Fibroblast of lung (primary cell): Measurements from ENCODE around the gene RSPH3. TPM values are rescaled to one million over a fixed set of nuclear protein-coding genes. Genes with fewer than 3 reads are reported as not detected.

Source experiments
- DNase-seq, 2 donors: peaks; one replicate each; pipeline versions ENCODE4 v3.0.0 to v3.0.0-alpha.2; 2010; ENCODE audit warnings: low read depth in 2 of 2
- H2AFZ ChIP-seq: 2 replicates; pipeline ENCODE4 v1.5.1; 2012; ENCODE audit warnings: low read length, control low read depth, inconsistent platforms
- H3K27ac ChIP-seq: 2 replicates; pipeline ENCODE4 v1.5.1; 2011; ENCODE audit warnings: low read length, control low read depth; ENCODE audit not compliant: insufficient read depth
- H3K27me3 ChIP-seq: 2 replicates; pipeline ENCODE4 v1.5.1; 2011; ENCODE audit warnings: mild to moderate bottlenecking, low read length; ENCODE audit not compliant: control insufficient read depth, insufficient read depth
- H3K36me3 ChIP-seq: 2 replicates; pipeline ENCODE4 v1.5.1; 2011; ENCODE audit warnings: low read length; ENCODE audit not compliant: control insufficient read depth, insufficient read depth
- H3K4me1 ChIP-seq: 2 replicates; pipeline ENCODE4 v1.5.1; 2011; ENCODE audit warnings: low read length; ENCODE audit not compliant: control insufficient read depth, insufficient read depth; ENCODE audit errors: extremely low read depth
- H3K4me2 ChIP-seq: 2 replicates; pipeline ENCODE4 v1.5.1; 2011; ENCODE audit warnings: low read length, control low read depth; ENCODE audit not compliant: insufficient read depth; ENCODE audit errors: extremely low read depth
- H3K4me3 ChIP-seq, 4 experiments: fragments of 200-600 bp in 1 of 4; sonication (generic) in 1 of 4; replicated peaks in 1 of 4; 2 replicates each; pipeline ENCODE4 v1.5.1; 2011 to 2016; ENCODE audit warnings: low read length in 4 of 4, low read depth in 3 of 4, mild to moderate bottlenecking in 3 of 4, control low read depth in 2 of 4, inconsistent platforms in 1 of 4, mixed read lengths in 1 of 4; ENCODE audit not compliant: insufficient read depth in 1 of 4; ENCODE audit errors: control extremely low read depth in 1 of 4
- H3K79me2 ChIP-seq: 2 replicates; pipeline ENCODE4 v1.5.1; 2012; ENCODE audit warnings: mild to moderate bottlenecking, low read length, inconsistent platforms; ENCODE audit not compliant: control insufficient read depth, insufficient read depth
- H3K9ac ChIP-seq: 2 replicates; pipeline ENCODE4 v1.5.1; 2011; ENCODE audit warnings: mild to moderate bottlenecking, low read length, control low read depth; ENCODE audit not compliant: insufficient read depth
- H3K9me3 ChIP-seq: 2 replicates; pipeline ENCODE4 v1.5.1; 2012; ENCODE audit warnings: low read depth, low read length; ENCODE audit not compliant: control insufficient read depth, insufficient read depth
- H4K20me1 ChIP-seq: 2 replicates; pipeline ENCODE4 v1.5.1; 2011; ENCODE audit warnings: low read length; ENCODE audit not compliant: control insufficient read depth, insufficient read depth; ENCODE audit errors: extremely low read depth
- EZH2 ChIP-seq: IDR thresholded peaks from 2 replicates; pipeline ENCODE4 v1.5.1; 2012; ENCODE audit warnings: low read length, control low read depth, mild to moderate bottlenecking; ENCODE audit errors: missing control alignments
- polyA plus RNA-seq, 2 donors: library from polyadenylated mRNA; depleted of rRNA in 1 of 2; stranded (reverse) in 1 of 2; unstranded in 1 of 2; fragments of >200 nt; gene quantifications; 2 replicates each; pipeline ENCODE4 v1.2.1, GENCODE V29; 2011 to 2012; ENCODE audit warnings: missing spikeins in 1 of 2
- total RNA-seq: library from RNA; depleted of rRNA; stranded (reverse); fragments of >200 nt; gene quantifications from 2 replicates; pipeline ENCODE4 v1.2.1, GENCODE V29; 2014
- TF ChIP-seq, protein P1 (sequence below), 2 donors: IDR thresholded peaks in 1 of 2; conservative IDR thresholded peaks in 1 of 2; 1 replicate in 1 of 2; 2 replicates in 1 of 2; pipeline ENCODE4 v1.5.1; 2011 to 2012; ENCODE audit warnings: low read length in 2 of 2, control low read depth in 1 of 2, inconsistent platforms in 1 of 2, low read depth in 1 of 2, mild to moderate bottlenecking in 1 of 2

The RSPH3 gene
- total and polyA plus RNA-seq, 2 donors (not counting 1 experiment from before 2014, with no cell fraction given) = 2.3 to 5.9 TPM

DNA sequence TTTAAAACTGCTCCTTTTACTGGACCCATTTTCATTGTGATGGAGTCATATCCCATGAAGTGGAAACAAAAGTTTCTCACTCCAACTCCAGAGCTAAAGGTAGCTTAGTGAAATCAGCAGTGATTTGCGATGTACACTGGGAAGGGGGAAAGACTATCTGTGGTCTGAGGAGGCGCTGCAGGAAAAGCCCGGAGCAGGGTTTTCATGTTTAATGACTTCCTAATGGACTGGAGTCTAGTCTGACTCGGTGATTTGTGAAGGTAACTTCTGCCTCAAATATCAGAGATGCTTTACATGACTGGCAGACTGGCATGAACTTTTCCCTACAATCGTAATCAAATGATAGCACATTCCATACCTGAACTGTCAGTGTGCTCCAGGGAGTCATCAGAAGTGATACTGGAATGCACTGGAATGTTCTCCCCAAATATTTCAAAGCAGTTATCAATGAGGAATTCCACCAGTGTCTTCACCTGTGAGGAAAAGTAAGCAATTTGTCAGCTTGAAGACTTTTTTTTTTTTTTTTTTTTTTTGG is 37.8 kb upstream of the RSPH3 start:
- Histone ChIP-seq H3K9ac (no peak overlapping the region), H3K4me3 (no peak overlapping the region)
- TF ChIP-seq, protein P1, sequence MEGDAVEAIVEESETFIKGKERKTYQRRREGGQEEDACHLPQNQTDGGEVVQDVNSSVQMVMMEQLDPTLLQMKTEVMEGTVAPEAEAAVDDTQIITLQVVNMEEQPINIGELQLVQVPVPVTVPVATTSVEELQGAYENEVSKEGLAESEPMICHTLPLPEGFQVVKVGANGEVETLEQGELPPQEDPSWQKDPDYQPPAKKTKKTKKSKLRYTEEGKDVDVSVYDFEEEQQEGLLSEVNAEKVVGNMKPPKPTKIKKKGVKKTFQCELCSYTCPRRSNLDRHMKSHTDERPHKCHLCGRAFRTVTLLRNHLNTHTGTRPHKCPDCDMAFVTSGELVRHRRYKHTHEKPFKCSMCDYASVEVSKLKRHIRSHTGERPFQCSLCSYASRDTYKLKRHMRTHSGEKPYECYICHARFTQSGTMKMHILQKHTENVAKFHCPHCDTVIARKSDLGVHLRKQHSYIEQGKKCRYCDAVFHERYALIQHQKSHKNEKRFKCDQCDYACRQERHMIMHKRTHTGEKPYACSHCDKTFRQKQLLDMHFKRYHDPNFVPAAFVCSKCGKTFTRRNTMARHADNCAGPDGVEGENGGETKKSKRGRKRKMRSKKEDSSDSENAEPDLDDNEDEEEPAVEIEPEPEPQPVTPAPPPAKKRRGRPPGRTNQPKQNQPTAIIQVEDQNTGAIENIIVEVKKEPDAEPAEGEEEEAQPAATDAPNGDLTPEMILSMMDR (conservative IDR thresholded peaks at IDR 0.05 in 1 of 2, IDR thresholded peaks at IDR 0.05 in 1 of 2; ENCODE audit: low read depth in 1 of 2, low read length in 2 of 2) = no peak
- TF ChIP-seq EZH2 = no peak

DNA sequence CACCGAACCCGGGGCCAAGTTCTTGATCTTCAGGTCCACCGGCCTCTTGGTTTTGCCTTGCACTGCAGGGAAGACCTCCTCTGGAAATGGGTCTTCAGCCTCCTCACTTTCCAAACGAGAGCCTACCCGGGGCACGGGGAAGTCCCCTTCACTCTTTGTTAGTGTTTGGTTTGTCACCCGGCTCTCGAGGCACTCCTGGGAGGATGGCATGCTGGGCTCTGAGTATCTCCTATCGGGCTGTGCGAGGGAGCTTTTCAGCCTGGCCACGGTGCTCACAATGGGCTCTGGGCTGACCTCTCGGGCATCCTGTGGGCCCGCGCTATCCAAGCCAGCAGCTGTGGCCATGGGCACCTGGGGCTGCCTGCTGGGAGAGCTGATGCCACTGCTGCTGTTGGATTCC is 36.7 kb upstream of the RSPH3 start:
- H3K36me3 ChIP-seq = no peaks in the 10 kb centered on the region
- no peak overlapping the region for H3K4me2 ChIP-seq

More for the DNA sequence above, 37.8 kb upstream of the RSPH3 start:
- Histone ChIP-seq H3K4me1 (no peaks in the 10 kb centered on the region), H3K36me3 (no peaks in the 10 kb centered on the region), H3K79me2 (no peaks in the 10 kb centered on the region), H2AFZ (no peak overlapping the region), H3K27me3 (peaks cover 3% of the 10 kb centered on the region), H3K27ac (no peak overlapping the region), H3K4me2 (no peak overlapping the region), H4K20me1 (no peaks in the 10 kb centered on the region), H3K9me3 (no peaks in the 10 kb centered on the region)
- no peak for DNase-seq

DNA sequence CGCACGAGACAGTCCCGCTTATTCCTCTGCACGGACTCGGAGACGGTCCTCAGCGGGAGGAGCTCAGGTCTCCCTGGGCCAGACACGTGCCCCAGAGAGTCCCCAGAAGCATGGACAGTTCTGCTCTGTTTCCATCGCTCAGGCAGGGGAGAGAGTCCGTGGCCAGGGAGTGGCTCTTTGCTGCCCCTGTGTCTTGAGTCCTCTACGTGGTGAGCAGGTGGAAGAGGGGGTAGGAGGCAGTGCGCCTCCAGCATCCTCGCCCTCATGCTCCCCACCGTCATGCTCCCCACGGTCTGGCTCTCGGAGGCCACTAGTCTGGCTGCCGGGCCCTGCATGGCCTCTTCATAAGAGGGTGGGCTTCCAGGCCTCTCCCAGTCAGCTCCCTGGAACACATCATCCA is 35.9 kb upstream of the RSPH3 start:
- H3K79me2 ChIP-seq = no peaks in the 10 kb centered on the region
- H3K9me3 ChIP-seq = no peaks in the 10 kb centered on the region
- no peak overlapping the region for H3K4me2 ChIP-seq
- H3K4me3 ChIP-seq = no peak overlapping the region
- H2AFZ ChIP-seq = no peak overlapping the region
- no peaks in the 10 kb centered on the region for H3K36me3 ChIP-seq
- H3K27me3 ChIP-seq = peaks cover 3% of the 10 kb centered on the region
- TF ChIP-seq EZH2 = no peak
- TF ChIP-seq, protein P1 (conservative IDR thresholded peaks at IDR 0.05 in 1 of 2, IDR thresholded peaks at IDR 0.05 in 1 of 2; ENCODE audit: low read depth in 1 of 2, low read length in 2 of 2) = no peak
- H3K4me1 ChIP-seq = no peaks in the 10 kb centered on the region
- DNase-seq = no peak
- no peak overlapping the region for H3K9ac ChIP-seq
- H3K27ac ChIP-seq = no peak overlapping the region
- no peaks in the 10 kb centered on the region for H4K20me1 ChIP-seq

More for the DNA sequence above, 36.7 kb upstream of the RSPH3 start:
- H3K4me3 ChIP-seq = no peak overlapping the region
- no peaks in the 10 kb centered on the region for H3K79me2 ChIP-seq
- DNase-seq = no peak
- H3K9me3 ChIP-seq = no peaks in the 10 kb centered on the region
- TF ChIP-seq EZH2 = no peak
- TF ChIP-seq, protein P1 (conservative IDR thresholded peaks at IDR 0.05 in 1 of 2, IDR thresholded peaks at IDR 0.05 in 1 of 2; ENCODE audit: low read depth in 1 of 2, low read length in 2 of 2) = no peak
- no peak overlapping the region for H3K27ac ChIP-seq
- H3K27me3 ChIP-seq = peaks cover 3% of the 10 kb centered on the region
- no peaks in the 10 kb centered on the region for H4K20me1 ChIP-seq
- no peak overlapping the region for H2AFZ ChIP-seq
- no peak overlapping the region for H3K9ac ChIP-seq
- H3K4me1 ChIP-seq = no peaks in the 10 kb centered on the region
